Adrenal gland (tissue), 12 donors: Measurements from ENCODE around the gene KDM2A. TPM values are rescaled to one million over a fixed set of nuclear protein-coding genes. Genes with fewer than 3 reads are reported as not detected.

Experiments
- DNase-seq, 7 donors: peaks; one replicate each; pipeline ENCODE4 v3.0.0-alpha.2; 2019 to 2020
- H3K27ac ChIP-seq, 5 donors: fragments of 200-600 bp; sonication (generic) in 4 of 5; 1 replicate in 3 of 5; 2 replicates in 2 of 5; pipeline versions ENCODE4 v1.5.1 to v1.8.0; 2016 to 2020; ENCODE audit warnings: mild to moderate bottlenecking in 1 of 5
- H3K27me3 ChIP-seq: fragments of 200-600 bp; 2 replicates; pipeline ENCODE4 v1.8.0; 2021
- H3K36me3 ChIP-seq, 2 donors: fragments of 200-600 bp; replicated peaks in 1 of 2; 1 replicate in 1 of 2; 2 replicates in 1 of 2; pipeline versions ENCODE4 v1.5.1 to v1.8.0; 2018 to 2022
- H3K4me1 ChIP-seq, 2 donors: fragments of 200-600 bp; replicated peaks in 1 of 2; 1 replicate in 1 of 2; 2 replicates in 1 of 2; pipeline versions ENCODE4 v1.5.1 to v1.8.0; 2018 to 2021
- H3K4me3 ChIP-seq, 4 donors: fragments of 200-600 bp; sonication (generic) in 3 of 4; one replicate each; pipeline ENCODE4 v1.5.1; 2016 to 2018
- H3K9me3 ChIP-seq, 3 donors: fragments of 200-600 bp; sonication (generic) in 1 of 3; replicated peaks in 1 of 3; 1 replicate in 2 of 3; 2 replicates in 1 of 3; pipeline versions ENCODE4 v1.5.1 to v1.8.0; 2016 to 2021
- POLR2A ChIP-seq, 2 donors: fragments of 450-650 bp; IDR thresholded peaks; one replicate each; pipeline ENCODE4 v1.6.1; 2017; ENCODE audit warnings: antibody characterized with exemption in 2 of 2, mild to moderate bottlenecking in 2 of 2, moderate library complexity in 1 of 2
- WGBS, 4 donors: extraction: QIAGEN DNeasy Blood & Tissue Kit in 2 of 4; methylation state at CpG; one replicate each; pipeline versions ENCODE4 v1.1.5 to v1.1.7; 2013 to 2017; 5-methylcytosine and 5-hydroxymethylcytosine counted together
- intact Hi-C, 2 donors: fragments of 100-400 bp; cut with DNase I; formaldehyde crosslinking; loops; one replicate each; pipeline versions ENCODE4 v1.14.1 to v1.15.0; 2022 to 2023
- polyA plus RNA-seq, 3 donors: library from polyadenylated mRNA; stranded (reverse); fragments of 200-250 nt in 2 of 3; fragments of 350-450 nt in 1 of 3; fragmentation: Illumina TruSeq in 1 of 3; extraction: RNeasy Lipid Tissue Mini Kit (QIAGEN cat#74804) in 1 of 3; gene quantifications; one replicate each; pipeline ENCODE4 v1.2.3, GENCODE V29; 2013 to 2014
- total RNA-seq, 9 donors: library from RNA; depleted of rRNA in 4 of 9; stranded (reverse); fragments of >200 nt in 4 of 9; fragments of 120-200 nt in 1 of 9; fragmentation: NEBNext Ultra II Directional in 1 of 9; extraction: Animal tissue kit (Norgen Biotek cat#: 25700) in 1 of 9; gene quantifications; one replicate each; pipeline versions ENCODE4 v1.1.0 to v1.2.4, GENCODE V29; 2013 to 2023
- TF ChIP-seq, protein P1 (sequence below), 6 experiments: fragments of 450-650 bp in 4 of 6; fragments of 200-600 bp in 2 of 6; sonication (generic) in 1 of 6; IDR thresholded peaks; 1 replicate in 5 of 6; 2 replicates in 1 of 6; pipeline versions ENCODE4 v1.5.1 to v1.8.0; 2016 to 2021; ENCODE audit warnings: antibody characterized with exemption in 6 of 6, mild to moderate bottlenecking in 2 of 6, moderate library complexity in 1 of 6
- donor health status: healthy with polysubstance abuse.
- donor health status: Bipolar disorder and iron deficiency.
- donor health status: DM: yes; HTN: yes; CAD: no.
- donor health status: DM: no; HTN: no; CAD: no.
- donor health status: DM: no; HTN: no; CAD: no.
- donor health status: DM: yes; HTN: yes; CAD: no.

Gene KDM2A
- total and polyA plus RNA-seq, 12 donors, result 30.6 to 65.3 (median 45.7) TPM

- no peaks in the 10 kb centered on the region for H3K9me3 ChIP-seq
- no peaks in the 10 kb centered on the region for H3K27me3 ChIP-seq
- H3K4me3 ChIP-seq, result no peak overlapping the region
- H3K27ac ChIP-seq, result peak overlapping the region in 2 of 5 donors; percentile 26 to 35
- DNase-seq, result peak in 1 of 7 donors; percentile 5
- peaks cover 24 to 48% of the 10 kb centered on the region in 2 donors for H3K4me1 ChIP-seq
- WGBS, 4 donors, result 76 to 92% (median 81%) methylated on average over 8 to 17 of the region's 17 CpGs
- peaks cover 0 to 62% of the 10 kb centered on the region in 2 donors for H3K36me3 ChIP-seq
- intact Hi-C loops, result no loop called here
- TF ChIP-seq POLR2A (IDR thresholded peaks at IDR 0.05), result no peak
- TF ChIP-seq, protein P1, sequence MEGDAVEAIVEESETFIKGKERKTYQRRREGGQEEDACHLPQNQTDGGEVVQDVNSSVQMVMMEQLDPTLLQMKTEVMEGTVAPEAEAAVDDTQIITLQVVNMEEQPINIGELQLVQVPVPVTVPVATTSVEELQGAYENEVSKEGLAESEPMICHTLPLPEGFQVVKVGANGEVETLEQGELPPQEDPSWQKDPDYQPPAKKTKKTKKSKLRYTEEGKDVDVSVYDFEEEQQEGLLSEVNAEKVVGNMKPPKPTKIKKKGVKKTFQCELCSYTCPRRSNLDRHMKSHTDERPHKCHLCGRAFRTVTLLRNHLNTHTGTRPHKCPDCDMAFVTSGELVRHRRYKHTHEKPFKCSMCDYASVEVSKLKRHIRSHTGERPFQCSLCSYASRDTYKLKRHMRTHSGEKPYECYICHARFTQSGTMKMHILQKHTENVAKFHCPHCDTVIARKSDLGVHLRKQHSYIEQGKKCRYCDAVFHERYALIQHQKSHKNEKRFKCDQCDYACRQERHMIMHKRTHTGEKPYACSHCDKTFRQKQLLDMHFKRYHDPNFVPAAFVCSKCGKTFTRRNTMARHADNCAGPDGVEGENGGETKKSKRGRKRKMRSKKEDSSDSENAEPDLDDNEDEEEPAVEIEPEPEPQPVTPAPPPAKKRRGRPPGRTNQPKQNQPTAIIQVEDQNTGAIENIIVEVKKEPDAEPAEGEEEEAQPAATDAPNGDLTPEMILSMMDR (IDR thresholded peaks at IDR 0.05), result no peak
Observed at GRCh38 chr11:67279589-67280340, 160.7 kb downstream of the KDM2A start.

- intact Hi-C loops, result no loop called here
- Histone ChIP-seq H3K4me1 (peaks cover 18 to 42% of the 10 kb centered on the region in 2 donors), H3K27ac (peak overlapping the region in 2 of 5 donors; percentile 8 to 35), H3K36me3 (peaks cover 0 to 68% of the 10 kb centered on the region in 2 donors), H3K4me3 (no peak overlapping the region), H3K9me3 (no peaks in the 10 kb centered on the region), H3K27me3 (no peaks in the 10 kb centered on the region)
- 70 to 83% (median 74%) methylated on average over 9 to 13 of the region's 13 CpGs for WGBS, 4 donors
- peak in 1 of 7 donors; percentile 5 for DNase-seq
- TF ChIP-seq POLR2A (IDR thresholded peaks at IDR 0.05), result no peak
- TF ChIP-seq, protein P1 (IDR thresholded peaks at IDR 0.05), result no peak
Observed at GRCh38 chr11:67280341-67280787, 161.3 kb downstream of the KDM2A start.

GRCh38 chr11:67280788-67281551, 161.9 kb downstream of the KDM2A start:
- Histone ChIP-seq H3K4me3 (no peak overlapping the region), H3K4me1 (peaks cover 12 to 36% of the 10 kb centered on the region in 2 donors), H3K27me3 (no peaks in the 10 kb centered on the region), H3K36me3 (peaks cover 0 to 74% of the 10 kb centered on the region in 2 donors), H3K9me3 (no peaks in the 10 kb centered on the region), H3K27ac (peak overlapping the region in 1 of 5 donors; percentile 35)
- TF ChIP-seq, protein P1 (IDR thresholded peaks at IDR 0.05), result no peak
- no peak for TF ChIP-seq POLR2A (IDR thresholded peaks at IDR 0.05)
- 88 to 94% (median 91%) methylated on average over 20 to 31 of the region's 31 CpGs for WGBS, 4 donors
- intact Hi-C loops, result no loop called here
- peak in 1 of 7 donors; percentile 9 for DNase-seq

DNA sequence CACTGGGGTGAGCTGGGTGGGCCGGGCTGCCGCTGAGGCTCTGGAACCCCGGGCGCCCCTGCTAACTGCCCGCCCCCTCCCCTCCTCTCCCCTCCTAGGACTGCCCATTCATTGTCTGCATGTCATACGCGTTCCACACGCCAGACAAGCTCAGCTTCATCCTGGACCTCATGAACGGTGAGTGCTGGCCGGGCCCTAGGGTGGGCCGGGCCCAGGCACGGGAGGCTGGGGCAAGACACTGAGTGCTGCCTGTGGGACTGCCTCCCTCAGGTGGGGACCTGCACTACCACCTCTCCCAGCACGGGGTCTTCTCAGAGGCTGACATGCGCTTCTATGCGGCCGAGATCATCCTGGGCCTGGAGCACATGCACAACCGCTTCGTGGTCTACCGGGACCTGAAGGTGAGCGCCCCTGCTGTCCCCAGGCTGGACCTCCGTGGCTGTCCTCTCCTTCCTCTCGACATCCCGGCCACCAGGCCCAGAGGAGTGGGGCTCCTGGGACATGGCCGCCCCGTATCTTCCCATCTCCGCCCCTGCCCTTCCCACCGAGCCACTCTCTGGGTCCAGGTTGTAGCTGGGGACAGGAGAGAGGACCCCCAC, 162.6 kb downstream of the KDM2A start:
- H3K9me3 ChIP-seq, result no peaks in the 10 kb centered on the region
- WGBS, 4 donors, result 90 to 94% (median 92%) methylated on average over 7 to 27 of the region's 27 CpGs
- H3K27ac ChIP-seq, result peak overlapping the region in 1 of 5 donors; percentile 32
- no peaks in the 10 kb centered on the region for H3K27me3 ChIP-seq
- no peak for TF ChIP-seq POLR2A (IDR thresholded peaks at IDR 0.05)
- TF ChIP-seq, protein P1 (IDR thresholded peaks at IDR 0.05), result no peak
- peaks cover 6 to 30% of the 10 kb centered on the region in 2 donors for H3K4me1 ChIP-seq
- intact Hi-C loops, result no loop called here
- DNase-seq, result peak in 1 of 7 donors; percentile 3
- H3K36me3 ChIP-seq, result peaks cover 0 to 79% of the 10 kb centered on the region in 2 donors
- H3K4me3 ChIP-seq, result no peak overlapping the region
